HepG2 (cell line): ENCODE data around the gene TNN. TPM values are rescaled to one million over a fixed set of nuclear protein-coding genes. Genes with fewer than 3 reads are reported as not detected.

Experiments
- ATAC-seq: fragments of 200-7000 bp; cut with Tn5 transposase; 3 replicates; pipeline ENCODE4 v1.9.1; 2020; ENCODE audit warnings: mild to moderate bottlenecking, moderate library complexity
- BruUV-seq: library from RNA; stranded (reverse); fragments of 400-500 nt; replicated peaks from 2 replicates; lab custom pipeline; 2021; lab: Mats Ljungman, UMichigan
- CTCF ChIA-PET: fragments of 300-600 bp; formaldehyde crosslinking; extraction: SDS; loops from one replicate; lab custom pipeline; 2021; ENCODE audit warnings: low total read pairs, inconsistent platforms, low intra/inter-chr PET ratio; lab: Yijun Ruan, JAX
- POLR2A ChIA-PET: fragments of 350-600 bp; sonication (Branson Sonifier 250); formaldehyde crosslinking; loops from one replicate; lab custom pipeline; 2020; ENCODE audit warnings: antibody characterized with exemption, inconsistent platforms; lab: Yijun Ruan, JAX
- DNase-seq: peaks from one replicate; pipeline ENCODE4 v3.0.0-alpha.2; 2015; ENCODE audit warnings: low spot score
- FAIRE-seq: peaks from 3 replicates; lab custom pipeline; 2011; peaks lifted over from hg19 to GRCh38; lab: Jason Lieb, UNC
- H2AFZ ChIP-seq: one replicate; pipeline ENCODE4 v1.6.1; 2011; ENCODE audit warnings: low read length, inconsistent platforms
- H3K27ac ChIP-seq: fragments of 300-600 bp; 3 replicates; pipeline ENCODE4 v1.8.0; 2011; ENCODE audit warnings: mixed run types, mild to moderate bottlenecking, mixed read lengths, low read length, inconsistent platforms; ENCODE audit not compliant: insufficient read depth; ENCODE audit errors: extremely low read length
- H3K27me3 ChIP-seq, 2 experiments: fragments of 200-600 bp in 1 of 2; 2 replicates in 1 of 2; 3 replicates in 1 of 2; pipeline versions ENCODE4 v1.6.0 to v1.8.0; 2011; ENCODE audit warnings: low read length in 2 of 2, mild to moderate bottlenecking in 2 of 2, moderate library complexity in 2 of 2, inconsistent platforms in 1 of 2; ENCODE audit not compliant: insufficient read depth in 2 of 2, control insufficient read depth in 1 of 2
- H3K36me3 ChIP-seq, 2 experiments: fragments of 200-600 bp in 1 of 2; replicated peaks in 1 of 2; 2 replicates in 1 of 2; 3 replicates in 1 of 2; pipeline versions ENCODE4 v1.5.1 to v1.8.0; 2011; ENCODE audit warnings: low read length in 2 of 2, inconsistent platforms in 1 of 2; ENCODE audit not compliant: insufficient read depth in 2 of 2, control insufficient read depth in 1 of 2
- H3K4me1 ChIP-seq: 2 replicates; pipeline ENCODE4 v1.5.1; 2012; ENCODE audit warnings: low read length, inconsistent platforms; ENCODE audit not compliant: insufficient read depth
- H3K4me2 ChIP-seq: 2 replicates; pipeline ENCODE4 v1.6.0; 2011; ENCODE audit warnings: low read depth, low read length, inconsistent platforms
- H3K4me3 ChIP-seq, 3 experiments: fragments of 200-600 bp in 1 of 3; sonication (generic), shearing (Covaris generic) in 1 of 3; replicated peaks in 1 of 3; 2 replicates each; pipeline ENCODE4 v1.5.1; 2011 to 2016; ENCODE audit warnings: low read length in 3 of 3, inconsistent platforms in 2 of 3, low read depth in 2 of 3, mild to moderate bottlenecking in 2 of 3, control low read depth in 1 of 3, mixed read lengths in 1 of 3; ENCODE audit not compliant: insufficient read depth in 1 of 3
- H3K79me2 ChIP-seq: one replicate; pipeline ENCODE4 v1.6.1; 2011; ENCODE audit warnings: low read length, inconsistent platforms; ENCODE audit not compliant: insufficient read depth
- H3K9ac ChIP-seq: 2 replicates; pipeline ENCODE4 v1.6.0; 2011; ENCODE audit warnings: mild to moderate bottlenecking, low read depth, low read length, inconsistent platforms; ENCODE audit not compliant: insufficient read depth
- H3K9me3 ChIP-seq: 2 replicates; pipeline ENCODE4 v1.5.1; 2012; ENCODE audit warnings: mild to moderate bottlenecking, low read length
- H4K20me1 ChIP-seq: 2 replicates; pipeline ENCODE4 v1.6.0; 2011; ENCODE audit warnings: inconsistent platforms, mild to moderate bottlenecking, low read length, moderate library complexity; ENCODE audit not compliant: insufficient read depth
- ADNP ChIP-seq: sonication (generic); formaldehyde crosslinking; IDR thresholded peaks from 2 replicates; pipeline ENCODE4 v1.4.0; 2020; ENCODE audit warnings: missing genetic modification reagents
- HCFC1 ChIP-seq: fragments of 150-350 bp; IDR thresholded peaks from 2 replicates; pipeline ENCODE4 v1.6.1; 2014; ENCODE audit warnings: low read depth, low read length
- SMAD1 ChIP-seq: sonication (generic); formaldehyde crosslinking; IDR thresholded peaks from 2 replicates; pipeline ENCODE4 v1.4.0; 2020; ENCODE audit warnings: missing genetic modification reagents, low read depth, mild to moderate bottlenecking, borderline replicate concordance
- ZBTB21 ChIP-seq: sonication (generic); formaldehyde crosslinking; IDR thresholded peaks from 2 replicates; pipeline ENCODE4 v1.4.0; 2020; ENCODE audit warnings: missing genetic modification reagents
- ZFP1 ChIP-seq: IDR thresholded peaks from 2 replicates; pipeline ENCODE4 v1.6.1; 2016
- WGBS: methylation state at CpG from one replicate; pipeline ENCODE4 v1.1.6; 2017; ENCODE audit warnings: low lambda C conversion rate; 5-methylcytosine and 5-hydroxymethylcytosine counted together
- in situ Hi-C: cut with HindIII; loops from 2 replicates; pipeline ENCODE4 v1.10.0; 2017; ENCODE audit warnings: low pct_unique_long_range_greater_than_20kb; ENCODE audit not compliant: extremely low pct_ligation_motif_present
- intact Hi-C: fragments of 100-400 bp; cut with micrococcal nuclease; formaldehyde crosslinking; loops from one replicate; pipeline ENCODE4 v1.10.0; 2022; ENCODE audit not compliant: unreplicated experiment
- polyA plus RNA-seq, 8 experiments: library from polyadenylated mRNA; depleted of rRNA in 3 of 8; stranded (reverse) in 7 of 8; unstranded in 1 of 8; fragments of >200 nt; fragmentation: Illumina TruSeq in 4 of 8; extraction: Trizol in 4 of 8; gene quantifications; 2 replicates each; pipeline versions ENCODE4 v1.2.1 to v1.2.3, GENCODE V29; 2011 to 2016; ENCODE audit warnings: low read depth in 4 of 8, missing spikeins in 1 of 8, mixed read lengths in 1 of 8; ENCODE audit not compliant: insufficient read depth in 1 of 8
- total RNA-seq, 5 experiments: library from RNA; depleted of rRNA; stranded (reverse); fragments of >200 nt; fragmentation: Illumina TruSeq; extraction: Trizol; gene quantifications; 2 replicates each; pipeline ENCODE4 v1.2.3, GENCODE V29; 2016; ENCODE audit warnings: low read depth in 1 of 5
- TF ChIP-seq, protein P1 (sequence below): sonication (generic); formaldehyde crosslinking; IDR thresholded peaks from 2 replicates; pipeline ENCODE4 v1.4.0; 2020; ENCODE audit warnings: missing genetic modification reagents
- TF ChIP-seq, protein P2 (sequence below): sonication (generic); formaldehyde crosslinking; IDR thresholded peaks from 2 replicates; pipeline ENCODE4 v1.4.0; 2020; ENCODE audit warnings: missing genetic modification reagents, borderline replicate concordance
- TF ChIP-seq, protein P3 (sequence below): IDR thresholded peaks from 2 replicates; pipeline ENCODE4 v1.6.1; 2016; ENCODE audit warnings: mild to moderate bottlenecking, missing biosample characterization, missing genetic modification reagents

The TNN gene
- total and polyA plus RNA-seq, 2 of the 13 experiments (the other 11 are each of a cell fraction or from before 2014, with no cell fraction given): not detected

DNA sequence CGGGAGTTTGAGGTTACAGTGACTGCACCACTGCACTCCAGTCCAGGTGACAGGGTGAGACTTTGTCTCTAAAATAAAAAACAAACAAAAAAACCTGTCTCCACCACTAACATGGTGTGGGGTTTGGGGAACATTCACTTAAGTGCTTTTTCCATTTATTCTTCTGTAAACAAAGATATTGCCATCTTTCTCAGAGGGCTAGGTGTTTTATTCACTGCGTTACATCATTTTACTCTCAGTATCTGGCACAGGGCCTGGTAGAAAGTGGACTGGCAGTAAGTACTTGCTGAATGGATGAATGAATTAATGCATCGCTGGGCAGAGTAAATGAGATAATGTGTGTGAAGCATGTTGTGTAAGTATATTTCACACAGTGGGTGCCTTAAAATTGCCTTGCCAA, 104.9 kb downstream of the TNN start:
- no peak overlapping the region for H3K27ac ChIP-seq
- ATAC-seq (no peak), DNase-seq (no peak), FAIRE-seq (no peak)
- H3K9ac ChIP-seq: no peak overlapping the region
- no peak overlapping the region for H3K4me3 ChIP-seq
- H3K4me1 ChIP-seq: no peaks in the 10 kb centered on the region
- H3K4me2 ChIP-seq: no peak overlapping the region
- H3K9me3 ChIP-seq: no peaks in the 10 kb centered on the region
- no peak overlapping the region for H2AFZ ChIP-seq
- no peaks in the 10 kb centered on the region for H4K20me1 ChIP-seq
- TF ChIP-seq, protein P1, sequence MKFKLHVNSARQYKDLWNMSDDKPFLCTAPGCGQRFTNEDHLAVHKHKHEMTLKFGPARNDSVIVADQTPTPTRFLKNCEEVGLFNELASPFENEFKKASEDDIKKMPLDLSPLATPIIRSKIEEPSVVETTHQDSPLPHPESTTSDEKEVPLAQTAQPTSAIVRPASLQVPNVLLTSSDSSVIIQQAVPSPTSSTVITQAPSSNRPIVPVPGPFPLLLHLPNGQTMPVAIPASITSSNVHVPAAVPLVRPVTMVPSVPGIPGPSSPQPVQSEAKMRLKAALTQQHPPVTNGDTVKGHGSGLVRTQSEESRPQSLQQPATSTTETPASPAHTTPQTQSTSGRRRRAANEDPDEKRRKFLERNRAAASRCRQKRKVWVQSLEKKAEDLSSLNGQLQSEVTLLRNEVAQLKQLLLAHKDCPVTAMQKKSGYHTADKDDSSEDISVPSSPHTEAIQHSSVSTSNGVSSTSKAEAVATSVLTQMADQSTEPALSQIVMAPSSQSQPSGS: no peak
- TF ChIP-seq, protein P2, sequence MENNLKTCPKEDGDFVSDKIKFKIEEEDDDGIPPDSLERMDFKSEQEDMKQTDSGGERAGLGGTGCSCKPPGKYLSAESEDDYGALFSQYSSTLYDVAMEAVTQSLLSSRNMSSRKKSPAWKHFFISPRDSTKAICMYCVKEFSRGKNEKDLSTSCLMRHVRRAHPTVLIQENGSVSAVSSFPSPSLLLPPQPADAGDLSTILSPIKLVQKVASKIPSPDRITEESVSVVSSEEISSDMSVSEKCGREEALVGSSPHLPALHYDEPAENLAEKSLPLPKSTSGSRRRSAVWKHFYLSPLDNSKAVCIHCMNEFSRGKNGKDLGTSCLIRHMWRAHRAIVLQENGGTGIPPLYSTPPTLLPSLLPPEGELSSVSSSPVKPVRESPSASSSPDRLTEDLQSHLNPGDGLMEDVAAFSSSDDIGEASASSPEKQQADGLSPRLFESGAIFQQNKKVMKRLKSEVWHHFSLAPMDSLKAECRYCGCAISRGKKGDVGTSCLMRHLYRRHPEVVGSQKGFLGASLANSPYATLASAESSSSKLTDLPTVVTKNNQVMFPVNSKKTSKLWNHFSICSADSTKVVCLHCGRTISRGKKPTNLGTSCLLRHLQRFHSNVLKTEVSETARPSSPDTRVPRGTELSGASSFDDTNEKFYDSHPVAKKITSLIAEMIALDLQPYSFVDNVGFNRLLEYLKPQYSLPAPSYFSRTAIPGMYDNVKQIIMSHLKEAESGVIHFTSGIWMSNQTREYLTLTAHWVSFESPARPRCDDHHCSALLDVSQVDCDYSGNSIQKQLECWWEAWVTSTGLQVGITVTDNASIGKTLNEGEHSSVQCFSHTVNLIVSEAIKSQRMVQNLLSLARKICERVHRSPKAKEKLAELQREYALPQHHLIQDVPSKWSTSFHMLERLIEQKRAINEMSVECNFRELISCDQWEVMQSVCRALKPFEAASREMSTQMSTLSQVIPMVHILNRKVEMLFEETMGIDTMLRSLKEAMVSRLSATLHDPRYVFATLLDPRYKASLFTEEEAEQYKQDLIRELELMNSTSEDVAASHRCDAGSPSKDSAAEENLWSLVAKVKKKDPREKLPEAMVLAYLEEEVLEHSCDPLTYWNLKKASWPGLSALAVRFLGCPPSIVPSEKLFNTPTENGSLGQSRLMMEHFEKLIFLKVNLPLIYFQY: no peak
- WGBS: 60% methylated on average over 3 of the region's 3 CpGs
- H3K27me3 ChIP-seq: no peaks in the 10 kb centered on the region
- BruUV-seq: no TSS peak
- CTCF ChIA-PET: no interaction called here
- intact Hi-C loops (no loop called here), in situ Hi-C loops (loop anchor here (25.0 kb wide), 3 partner anchors 715 to 1665 kb away; no protein-coding TSS in a partner anchor)
- H3K36me3 ChIP-seq: no peaks in the 10 kb centered on the region
- POLR2A ChIA-PET: no interaction called here
- no peaks in the 10 kb centered on the region for H3K79me2 ChIP-seq

DNA sequence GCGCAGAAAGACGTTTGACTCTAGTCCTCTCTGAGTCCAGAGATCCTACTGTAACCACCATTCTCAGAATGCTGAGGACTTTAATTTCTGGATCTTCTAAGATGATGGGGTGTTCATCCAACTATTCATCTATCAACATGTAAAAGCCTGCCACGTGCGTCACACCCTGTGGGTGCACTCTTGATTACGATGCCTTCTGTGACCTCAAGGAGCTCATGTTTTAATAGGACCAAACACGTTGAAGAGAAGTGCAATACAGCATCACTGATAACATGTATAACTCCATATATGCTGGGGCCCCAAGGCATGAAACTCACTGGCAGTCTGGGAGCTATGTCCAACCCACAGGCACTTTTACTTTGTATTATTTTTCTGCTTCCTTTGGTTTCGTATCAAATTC, 105.9 kb downstream of the TNN start:
- no peak for ATAC-seq
- H3K4me2 ChIP-seq: no peak overlapping the region
- H3K4me1 ChIP-seq: no peaks in the 10 kb centered on the region
- H3K9ac ChIP-seq: no peak overlapping the region
- no peaks in the 10 kb centered on the region for H3K27me3 ChIP-seq
- no peak for TF ChIP-seq ZFP1 (CRISPR knock-in tag)
- TF ChIP-seq, protein P3, sequence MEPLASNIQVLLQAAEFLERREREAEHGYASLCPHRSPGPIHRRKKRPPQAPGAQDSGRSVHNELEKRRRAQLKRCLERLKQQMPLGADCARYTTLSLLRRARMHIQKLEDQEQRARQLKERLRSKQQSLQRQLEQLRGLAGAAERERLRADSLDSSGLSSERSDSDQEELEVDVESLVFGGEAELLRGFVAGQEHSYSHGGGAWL (CRISPR knock-in tag): no peak
- TF ChIP-seq SMAD1 (CRISPR knock-in tag): no peak
- TF ChIP-seq HCFC1: no peak
- TF ChIP-seq ZBTB21: no peak
- TF ChIP-seq ADNP (CRISPR knock-in tag): no peak
- no peaks in the 10 kb centered on the region for H3K36me3 ChIP-seq
- no peaks in the 10 kb centered on the region for H3K9me3 ChIP-seq
- H3K27ac ChIP-seq: no peak overlapping the region
- 55% methylated on average over 7 of the region's 7 CpGs for WGBS
- H2AFZ ChIP-seq: no peak overlapping the region
- ChIA-PET POLR2A (no interaction called here), CTCF (no interaction called here)
- intact Hi-C loops (no loop called here), in situ Hi-C loops (loop anchor here (25.0 kb wide), 3 partner anchors 714 to 1664 kb away; no protein-coding TSS in a partner anchor)
- no TSS peak for BruUV-seq
- no peak for FAIRE-seq
- DNase-seq: no peak
- no peaks in the 10 kb centered on the region for H4K20me1 ChIP-seq
- H3K79me2 ChIP-seq: no peaks in the 10 kb centered on the region
- no peak overlapping the region for H3K4me3 ChIP-seq
